GM18951 (cell line): ENCODE results near the gene C2orf92.

Experiments used
- POLR2A ChIP-seq: IDR thresholded peaks from 4 replicates; pipeline ENCODE4 v1.6.1; 2011; ENCODE audit warnings: mild to moderate bottlenecking; ENCODE audit not compliant: insufficient read length, insufficient read depth; ENCODE audit errors: extremely low read depth
- in situ Hi-C: fragments of 300-500 bp; cut with MboI; formaldehyde crosslinking; loops from one replicate; pipeline ENCODE4 v1.12.0; 2022; ENCODE audit warnings: low sequenced_read_pairs, mixed read lengths, inconsistent platforms; ENCODE audit not compliant: unreplicated experiment

C2orf92 gene

DNA sequence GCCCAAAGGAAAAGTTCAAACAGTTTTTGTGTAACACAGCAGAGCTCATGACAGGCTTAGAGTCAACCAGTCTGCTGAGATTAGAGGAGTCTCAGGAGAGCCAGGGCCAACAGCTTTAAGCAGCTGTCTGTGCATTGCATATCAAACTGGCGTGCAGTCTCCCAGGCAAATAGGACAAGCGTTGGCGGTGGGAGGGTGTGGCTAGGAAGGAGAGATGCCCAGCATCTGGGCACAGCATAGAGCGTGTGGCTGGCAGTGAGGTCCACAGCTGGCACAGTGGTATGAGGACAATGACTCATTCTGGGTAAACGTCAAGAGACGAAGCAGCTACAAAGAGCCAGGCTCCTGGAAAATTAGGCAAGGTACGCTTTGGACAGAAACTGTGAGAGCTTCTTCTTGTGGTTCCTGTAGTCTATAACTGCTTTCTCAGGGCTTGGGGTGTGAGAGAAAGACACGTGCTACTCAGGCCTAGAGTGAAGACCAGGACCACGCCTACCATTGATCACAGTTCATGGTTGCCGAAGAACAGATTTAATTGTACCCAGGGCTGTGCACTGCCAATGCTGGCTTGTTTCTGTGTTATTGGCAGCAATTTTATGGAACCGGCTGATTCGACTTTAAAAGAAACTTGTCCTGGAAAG lies 58.7 kb downstream of the C2orf92 start:
- no peak for TF ChIP-seq POLR2A
- in situ Hi-C loops: no loop called here

- no peak for TF ChIP-seq POLR2A
- in situ Hi-C loops: no loop called here
Observed at GRCh38 chr2:97730245-97730644, 60.7 kb downstream of the C2orf92 start.

GRCh38 chr2:97731274-97732020 lies 61.9 kb downstream of the C2orf92 start:
- no peak for TF ChIP-seq POLR2A
- in situ Hi-C loops: no loop called here

- no peak for TF ChIP-seq POLR2A
- in situ Hi-C loops: no loop called here
Observed at GRCh38 chr2:97732436-97733340, 63.2 kb downstream of the C2orf92 start.

DNA sequence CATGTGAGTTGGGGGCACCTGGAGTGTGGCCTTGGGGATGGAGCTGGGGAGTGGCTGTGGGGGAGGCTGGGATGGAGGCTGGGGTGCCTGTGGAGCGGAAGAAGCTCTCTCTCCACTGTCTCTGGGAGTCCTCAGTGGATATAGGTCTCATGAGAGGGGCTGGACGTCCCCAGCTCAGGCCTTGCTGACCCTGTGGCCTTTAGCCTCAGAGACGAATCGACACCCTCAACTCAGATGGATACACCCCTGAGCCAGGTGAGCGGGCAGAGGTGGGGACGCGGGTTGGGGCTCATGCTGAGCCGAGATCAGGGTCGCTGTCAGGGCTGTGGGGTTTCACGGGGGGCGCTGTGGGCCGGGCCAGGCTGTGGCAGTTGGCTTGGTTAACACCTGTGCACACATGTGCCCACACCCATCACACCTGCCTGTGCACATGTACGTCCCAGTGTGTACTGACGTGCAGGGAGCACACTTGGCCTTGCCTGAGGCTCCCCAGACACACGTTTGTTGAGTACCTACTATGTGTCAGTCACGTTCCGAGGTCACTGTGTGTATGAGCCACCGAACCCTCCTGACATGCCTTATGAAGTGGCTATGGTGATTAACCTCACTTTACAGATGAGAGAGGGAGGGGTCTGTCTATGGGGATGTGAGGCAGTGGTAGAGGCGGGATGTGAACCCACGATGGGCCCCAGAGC lies 64.0 kb downstream of the C2orf92 start:
- in situ Hi-C loops: no loop called here
- no peak for TF ChIP-seq POLR2A

- no peak for TF ChIP-seq POLR2A
Observed at GRCh38 chr2:97734061-97735051, 64.8 kb downstream of the C2orf92 start.

GRCh38 chr2:97735161-97735561 lies 65.6 kb downstream of the C2orf92 start:
- TF ChIP-seq POLR2A: no peak
- in situ Hi-C loops: no loop called here

More at GRCh38 chr2:97734061-97735051, 64.8 kb downstream of the C2orf92 start:
- in situ Hi-C loops: no loop called here

- no peak for TF ChIP-seq POLR2A
- in situ Hi-C loops: no loop called here
Observed at GRCh38 chr2:97736185-97736584, 66.7 kb downstream of the C2orf92 start.

- TF ChIP-seq POLR2A: no peak
- in situ Hi-C loops: no loop called here
Observed at GRCh38 chr2:97736608-97737330, 67.3 kb downstream of the C2orf92 start.

GRCh38 chr2:97737421-97738178 lies 68.1 kb downstream of the C2orf92 start:
- TF ChIP-seq POLR2A: no peak
- in situ Hi-C loops: no loop called here

DNA sequence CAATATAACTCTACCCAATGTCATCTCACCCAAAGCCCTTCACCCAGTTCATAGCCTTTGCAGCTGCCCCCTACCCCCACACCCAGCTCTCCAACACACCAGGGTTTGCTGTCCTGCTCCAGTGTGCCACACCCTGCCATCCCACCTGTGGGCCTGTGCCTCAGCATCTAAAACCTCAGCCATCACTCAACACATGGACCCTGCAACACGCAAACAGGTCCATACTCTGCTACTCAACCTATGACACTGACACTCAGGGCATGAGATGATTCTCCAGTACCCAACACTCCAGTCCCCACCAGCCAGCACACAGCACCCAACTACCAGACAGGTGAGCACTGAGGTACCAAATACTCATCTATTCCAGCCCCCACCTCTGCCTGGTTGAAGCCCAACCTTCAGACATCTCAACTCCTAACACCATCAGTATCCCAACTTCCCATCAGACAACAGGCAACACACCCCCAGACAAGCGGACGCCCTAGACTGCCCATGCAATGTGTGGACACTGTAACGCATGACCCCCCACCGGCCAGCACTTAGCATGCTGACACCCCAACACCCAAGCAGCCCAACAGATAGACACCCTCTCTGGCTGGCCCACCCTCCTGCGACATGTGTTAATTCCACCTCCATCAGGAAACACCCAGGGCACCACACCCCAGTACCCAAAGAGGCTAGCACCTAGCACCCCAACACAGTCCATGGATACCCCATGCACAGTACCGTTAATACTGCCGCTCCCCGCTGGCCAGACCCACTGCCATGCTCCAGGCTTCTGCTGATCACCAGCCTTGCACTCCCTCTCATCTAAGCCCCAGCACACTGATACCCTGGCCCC lies 68.9 kb downstream of the C2orf92 start:
- no peak for TF ChIP-seq POLR2A
- in situ Hi-C loops: no loop called here
